ENCODE data around the gene MEGF8. TPM values are rescaled to one million over a fixed set of nuclear protein-coding genes. Genes with fewer than 3 reads are reported as not detected.

Gene MEGF8
- total and polyA plus RNA-seq, 9 of the 15 experiments (the other 6 are each of a cell fraction or from before 2014, with no cell fraction given), result 0.28 to 13.1 (median 3.0) TPM

GRCh38 chr19:42396381-42397262, 71.2 kb downstream of the MEGF8 start (continued):
- peak; percentile 94 for TF ChIP-seq KDM5B (IDR thresholded peaks at IDR 0.05; ENCODE audit: insufficient replicate concordance, low read depth, low read length)
- TF ChIP-seq CHD2 (IDR thresholded peaks at IDR 0.05; ENCODE audit: low read depth, low read length), result peak; percentile 88
- TF ChIP-seq JUND (IDR thresholded peaks at IDR 0.05; ENCODE audit: borderline replicate concordance, low read depth, low read length), result peak; percentile 93
- peak; percentile 88; the same call in 2 of the 3 replicates for TF ChIP-seq JUND (tag; IDR thresholded peaks at IDR 0.05; ENCODE audit: borderline replicate concordance, low read depth, low read length)
- TF ChIP-seq PTBP1 (IDR thresholded peaks at IDR 0.05; ENCODE audit: low read depth, low read length), result no peak
- no peak for TF ChIP-seq ZNF778 (CRISPR knock-in tag; IDR thresholded peaks at IDR 0.05)
- no peak for TF ChIP-seq ZNF384 (IDR thresholded peaks at IDR 0.05; ENCODE audit: low read depth, low read length)
- TF ChIP-seq, protein P1, sequence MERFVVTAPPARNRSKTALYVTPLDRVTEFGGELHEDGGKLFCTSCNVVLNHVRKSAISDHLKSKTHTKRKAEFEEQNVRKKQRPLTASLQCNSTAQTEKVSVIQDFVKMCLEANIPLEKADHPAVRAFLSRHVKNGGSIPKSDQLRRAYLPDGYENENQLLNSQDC (CRISPR knock-in tag; IDR thresholded peaks at IDR 0.05), result no peak
- TF ChIP-seq CHCHD3 (CRISPR knock-in tag; IDR thresholded peaks at IDR 0.05), result no peak
- TF ChIP-seq FOS (IDR thresholded peaks at IDR 0.05; ENCODE audit: extremely low read depth, insufficient read length), result peak; percentile 98
- peak; percentile 70 for TF ChIP-seq POLR2AphosphoS5 (IDR thresholded peaks at IDR 0.05; ENCODE audit: control insufficient read depth, insufficient read depth, low read depth, low read length)
- no peak for TF ChIP-seq XRCC4 (IDR thresholded peaks at IDR 0.05; ENCODE audit: extremely low read depth, insufficient read depth, insufficient read length)
- TF ChIP-seq HDAC1 (IDR thresholded peaks at IDR 0.05), result peak in 1 of 2 experiments; percentile 46; a peak in 2 of 4 replicates
- TF ChIP-seq KDM4B (IDR thresholded peaks at IDR 0.05; ENCODE audit: borderline replicate concordance in 2 of 2, low read depth in 1 of 2), result no peak
- TF ChIP-seq C11orf30 (IDR thresholded peaks at IDR 0.05; ENCODE audit: low read depth), result 0 out of 2 replicates have a peak, but pooled peaks have one; percentile 3
- no peak for TF ChIP-seq TFAM (CRISPR knock-in tag; conservative IDR thresholded peaks at IDR 0.05)
- 0 out of 2 replicates have a peak, but pooled peaks have one; percentile 7 for TF ChIP-seq TEAD4 (IDR thresholded peaks at IDR 0.05; ENCODE audit: low read length)
- no peak for TF ChIP-seq TEAD4 (CRISPR knock-in tag; IDR thresholded peaks at IDR 0.05; ENCODE audit: borderline replicate concordance)
- no peak for TF ChIP-seq ETS2 (tag; IDR thresholded peaks at IDR 0.05; ENCODE audit: borderline replicate concordance, poor library complexity, severe bottlenecking)
- TF ChIP-seq RBFOX2 (IDR thresholded peaks at IDR 0.05; ENCODE audit: low read depth, low read length), result peak; percentile 84
- TF ChIP-seq, protein P2, sequence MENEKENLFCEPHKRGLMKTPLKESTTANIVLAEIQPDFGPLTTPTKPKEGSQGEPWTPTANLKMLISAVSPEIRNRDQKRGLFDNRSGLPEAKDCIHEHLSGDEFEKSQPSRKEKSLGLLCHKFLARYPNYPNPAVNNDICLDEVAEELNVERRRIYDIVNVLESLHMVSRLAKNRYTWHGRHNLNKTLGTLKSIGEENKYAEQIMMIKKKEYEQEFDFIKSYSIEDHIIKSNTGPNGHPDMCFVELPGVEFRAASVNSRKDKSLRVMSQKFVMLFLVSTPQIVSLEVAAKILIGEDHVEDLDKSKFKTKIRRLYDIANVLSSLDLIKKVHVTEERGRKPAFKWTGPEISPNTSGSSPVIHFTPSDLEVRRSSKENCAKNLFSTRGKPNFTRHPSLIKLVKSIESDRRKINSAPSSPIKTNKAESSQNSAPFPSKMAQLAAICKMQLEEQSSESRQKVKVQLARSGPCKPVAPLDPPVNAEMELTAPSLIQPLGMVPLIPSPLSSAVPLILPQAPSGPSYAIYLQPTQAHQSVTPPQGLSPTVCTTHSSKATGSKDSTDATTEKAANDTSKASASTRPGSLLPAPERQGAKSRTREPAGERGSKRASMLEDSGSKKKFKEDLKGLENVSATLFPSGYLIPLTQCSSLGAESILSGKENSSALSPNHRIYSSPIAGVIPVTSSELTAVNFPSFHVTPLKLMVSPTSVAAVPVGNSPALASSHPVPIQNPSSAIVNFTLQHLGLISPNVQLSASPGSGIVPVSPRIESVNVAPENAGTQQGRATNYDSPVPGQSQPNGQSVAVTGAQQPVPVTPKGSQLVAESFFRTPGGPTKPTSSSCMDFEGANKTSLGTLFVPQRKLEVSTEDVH (IDR thresholded peaks at IDR 0.05; ENCODE audit: low read depth, partially characterized antibody), result no peak
- TF ChIP-seq, protein P3, sequence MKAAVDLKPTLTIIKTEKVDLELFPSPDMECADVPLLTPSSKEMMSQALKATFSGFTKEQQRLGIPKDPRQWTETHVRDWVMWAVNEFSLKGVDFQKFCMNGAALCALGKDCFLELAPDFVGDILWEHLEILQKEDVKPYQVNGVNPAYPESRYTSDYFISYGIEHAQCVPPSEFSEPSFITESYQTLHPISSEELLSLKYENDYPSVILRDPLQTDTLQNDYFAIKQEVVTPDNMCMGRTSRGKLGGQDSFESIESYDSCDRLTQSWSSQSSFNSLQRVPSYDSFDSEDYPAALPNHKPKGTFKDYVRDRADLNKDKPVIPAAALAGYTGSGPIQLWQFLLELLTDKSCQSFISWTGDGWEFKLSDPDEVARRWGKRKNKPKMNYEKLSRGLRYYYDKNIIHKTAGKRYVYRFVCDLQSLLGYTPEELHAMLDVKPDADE (conservative IDR thresholded peaks at IDR 0.05; ENCODE audit: control insufficient read depth, low read depth, low read length), result no peak
- no peak for TF ChIP-seq CREBBP (IDR thresholded peaks at IDR 0.05; ENCODE audit: low read depth, low read length)
- TF ChIP-seq POLR2B (IDR thresholded peaks at IDR 0.05; ENCODE audit: low read depth, partially characterized antibody), result peak; percentile 87

Data from K562 (cell line).